HG02943 (cell line): ENCODE results near the gene MRI1.
"Not testable (repeated sequence)": the region's sequence is repeated elsewhere in the genome, so short reads cannot be mapped to it uniquely, and the experiment has no call there.

Experiments used
- ATAC-seq: cut with Tn5 transposase; IDR thresholded peaks from one replicate; pipeline ENCODE4 v1.9.1; 2021; ENCODE audit warnings: mild to moderate bottlenecking, low read depth, moderate library complexity; ENCODE audit not compliant: unreplicated experiment

MRI1 gene

GRCh38 chr19:13784731-13785452, 20.6 kb downstream of the MRI1 start:
- no peak for ATAC-seq

GRCh38 chr19:13788991-13789390, 24.7 kb downstream of the MRI1 start:
- ATAC-seq, result no peak

GRCh38 chr19:13790354-13790753, 26.0 kb downstream of the MRI1 start:
- ATAC-seq, result no peak

- not testable (repeated sequence) for ATAC-seq
These were observed 29.0 kb downstream of the MRI1 start for GRCh38 chr19:13793317-13793716.

- no peak for ATAC-seq
These were observed 30.1 kb downstream of the MRI1 start for GRCh38 chr19:13794398-13794756.

- peak; percentile 89 for ATAC-seq
These were observed 30.7 kb downstream of the MRI1 start, which contains the start of gene ZSWIM4 for GRCh38 chr19:13794757-13795589. TSS of gene ZSWIM4 (plus strand) at chr19:13795443. CDS start at chr19:13795649, 206 bp downstream.

- peak; percentile 26 for ATAC-seq
These were observed 31.4 kb downstream of the MRI1 start for GRCh38 chr19:13795595-13796300.

- ATAC-seq, result no peak
These were observed 32.2 kb downstream of the MRI1 start for GRCh38 chr19:13796301-13797057.

- no peak for ATAC-seq
These were observed 32.7 kb downstream of the MRI1 start for GRCh38 chr19:13797058-13797440.

GRCh38 chr19:13797870-13798269, 33.5 kb downstream of the MRI1 start:
- ATAC-seq, result no peak

GRCh38 chr19:13799669-13800068, 35.3 kb downstream of the MRI1 start:
- no peak for ATAC-seq

- ATAC-seq, result no peak
These were observed 38.7 kb downstream of the MRI1 start for GRCh38 chr19:13803038-13803437.

- ATAC-seq, result no peak
These were observed 40.7 kb downstream of the MRI1 start for GRCh38 chr19:13804830-13805683.

- no peak for ATAC-seq
These were observed 42.4 kb downstream of the MRI1 start for GRCh38 chr19:13806728-13807127.

GRCh38 chr19:13807421-13808021, 43.2 kb downstream of the MRI1 start:
- no peak for ATAC-seq

GRCh38 chr19:13808856-13809255, 44.5 kb downstream of the MRI1 start:
- no peak for ATAC-seq

GRCh38 chr19:13812544-13812943, 48.2 kb downstream of the MRI1 start:
- no peak for ATAC-seq

GRCh38 chr19:13813147-13813546, 48.8 kb downstream of the MRI1 start:
- ATAC-seq, result no peak

- ATAC-seq, result no peak
These were observed 50.2 kb downstream of the MRI1 start for GRCh38 chr19:13814550-13814949.
